Activated T-cell treated with anti-CD3 and anti-CD28 coated beads, Interleukin-2, amount 50 U/mL, for 72 hours (primary cell): ENCODE data around the gene STARD3. TPM values are rescaled to one million over a fixed set of nuclear protein-coding genes. Genes with fewer than 3 reads are reported as not detected.

Experiments used
- ATAC-seq, 2 donors: fragments of 150-1000 bp; cut with Tn5 transposase; replicated peaks in 1 of 2; 2 replicates each; pipeline ENCODE4 v1.10.0; 2021; ENCODE audit warnings: moderate library complexity in 2 of 2, mild to moderate bottlenecking in 1 of 2
- DNase-seq, 2 donors: peaks; one replicate each; pipeline ENCODE4 v3.0.0; 2021 to 2022; ENCODE audit warnings: mixed read lengths in 1 of 2
- H3K27ac Mint-ChIP-seq: one replicate; pipeline ENCODE4 v1.8.0; 2022; ENCODE audit warnings: mild to moderate bottlenecking, moderate library complexity, mixed read lengths
- H3K27me3 Mint-ChIP-seq: one replicate; pipeline ENCODE4 v1.8.0; 2022; ENCODE audit warnings: low read depth, mixed read lengths
- H3K36me3 Mint-ChIP-seq, 2 donors: one replicate each; pipeline ENCODE4 v1.8.0; 2022; ENCODE audit warnings: mixed read lengths in 2 of 2, mild to moderate bottlenecking in 1 of 2; ENCODE audit not compliant: insufficient read depth in 2 of 2
- H3K4me1 Mint-ChIP-seq: one replicate; pipeline ENCODE4 v1.8.0; 2022; ENCODE audit warnings: low read depth, mixed read lengths
- H3K4me3 Mint-ChIP-seq, 2 donors: one replicate each; pipeline ENCODE4 v1.8.0; 2022; ENCODE audit warnings: mild to moderate bottlenecking in 2 of 2, mixed read lengths in 2 of 2, moderate library complexity in 2 of 2
- H3K9me3 Mint-ChIP-seq, 2 donors: one replicate each; pipeline ENCODE4 v1.8.0; 2022; ENCODE audit warnings: mixed read lengths in 2 of 2
- total RNA-seq, 2 donors: library from RNA; stranded (reverse); gene quantifications; one replicate each; pipeline ENCODE4 v1.2.3, GENCODE V29; 2022

STARD3 gene
- total RNA-seq, 2 donors from 2014 or later = 63.5 to 65.1 TPM

GRCh38 chr17:39618956-39619785 is 17.8 kb upstream of the STARD3 start:
- no peak for DNase-seq
- Mint-ChIP-seq H3K4me3 (no peak overlapping the region), H3K4me1 (peaks cover 23% of the 10 kb centered on the region), H3K36me3 (no peaks in the 10 kb centered on the region), H3K9me3 (no peaks in the 10 kb centered on the region), H3K27ac (no peak overlapping the region), H3K27me3 (peaks cover 22% of the 10 kb centered on the region)
- ATAC-seq = no peak

- Mint-ChIP-seq H3K36me3 (no peaks in the 10 kb centered on the region), H3K27me3 (peaks cover 27% of the 10 kb centered on the region), H3K9me3 (no peaks in the 10 kb centered on the region), H3K4me1 (peaks cover 23% of the 10 kb centered on the region), H3K27ac (no peak overlapping the region), H3K4me3 (no peak overlapping the region)
- ATAC-seq (no peak), DNase-seq (no peak)
Measured at GRCh38 chr17:39619786-39620101, 17.2 kb upstream of the STARD3 start.

- DNase-seq = peak; percentile 81 to 92
- Mint-ChIP-seq H3K27me3 (peaks cover 29% of the 10 kb centered on the region), H3K36me3 (no peaks in the 10 kb centered on the region), H3K9me3 (no peaks in the 10 kb centered on the region), H3K27ac (peak overlapping the region; percentile 86), H3K4me3 (peak overlapping the region; percentile 87 to 93), H3K4me1 (peaks cover 33% of the 10 kb centered on the region)
- ATAC-seq = peak; percentile 50 to 61
Measured at GRCh38 chr17:39621523-39622379, 15.2 kb upstream of the STARD3 start.

DNA sequence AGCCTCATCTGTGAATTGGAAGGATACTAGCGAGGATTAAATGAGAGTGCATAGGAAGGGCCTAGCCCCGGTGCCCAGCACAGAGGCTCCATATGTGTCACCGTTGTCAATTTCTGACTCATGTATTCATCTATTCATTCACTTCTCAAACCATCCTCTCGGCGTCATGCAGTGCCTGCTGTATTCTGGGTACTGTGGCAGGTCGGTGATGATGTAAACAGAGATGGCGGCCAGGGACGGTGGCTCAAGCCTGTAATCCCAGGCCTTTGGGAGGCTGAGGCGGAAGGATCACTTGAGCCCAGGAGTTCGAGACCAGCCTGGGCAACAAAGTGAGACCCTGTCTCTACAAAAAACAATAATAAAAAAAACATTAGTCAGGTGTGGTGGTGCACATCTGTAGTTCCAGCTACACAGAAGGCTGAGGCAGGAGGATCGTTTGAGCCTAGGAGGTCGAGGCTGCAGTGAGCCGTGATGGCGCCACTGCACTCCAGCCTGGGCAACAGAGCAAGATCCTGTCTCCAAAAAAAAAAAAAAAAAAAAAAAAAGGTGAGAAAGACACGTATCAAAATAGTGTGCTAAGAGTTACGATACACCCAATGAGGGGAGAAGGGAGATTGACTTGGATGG is 14.5 kb upstream of the STARD3 start:
- Mint-ChIP-seq H3K9me3 (no peaks in the 10 kb centered on the region), H3K4me1 (peaks cover 35% of the 10 kb centered on the region), H3K27me3 (peaks cover 31% of the 10 kb centered on the region), H3K27ac (peak overlapping the region; percentile 86), H3K36me3 (no peaks in the 10 kb centered on the region), H3K4me3 (peak overlapping the region; percentile 87 to 93)
- ATAC-seq (peak; percentile 83 to 88), DNase-seq (peak; percentile 69 to 75)

- DNase-seq = peak; percentile 89 to 93
- Mint-ChIP-seq H3K27ac (no peak overlapping the region), H3K27me3 (peaks cover 40% of the 10 kb centered on the region), H3K4me3 (peak overlapping the region; percentile 70 to 93), H3K4me1 (peaks cover 35% of the 10 kb centered on the region), H3K9me3 (no peaks in the 10 kb centered on the region), H3K36me3 (no peaks in the 10 kb centered on the region)
- peak; percentile 47 to 50 for ATAC-seq
Measured at GRCh38 chr17:39623356-39623950, 13.5 kb upstream of the STARD3 start.

- no peak for ATAC-seq
- peaks cover 35% of the 10 kb centered on the region for H3K4me1 Mint-ChIP-seq
Measured at GRCh38 chr17:39624313-39624712, 12.6 kb upstream of the STARD3 start.

DNA sequence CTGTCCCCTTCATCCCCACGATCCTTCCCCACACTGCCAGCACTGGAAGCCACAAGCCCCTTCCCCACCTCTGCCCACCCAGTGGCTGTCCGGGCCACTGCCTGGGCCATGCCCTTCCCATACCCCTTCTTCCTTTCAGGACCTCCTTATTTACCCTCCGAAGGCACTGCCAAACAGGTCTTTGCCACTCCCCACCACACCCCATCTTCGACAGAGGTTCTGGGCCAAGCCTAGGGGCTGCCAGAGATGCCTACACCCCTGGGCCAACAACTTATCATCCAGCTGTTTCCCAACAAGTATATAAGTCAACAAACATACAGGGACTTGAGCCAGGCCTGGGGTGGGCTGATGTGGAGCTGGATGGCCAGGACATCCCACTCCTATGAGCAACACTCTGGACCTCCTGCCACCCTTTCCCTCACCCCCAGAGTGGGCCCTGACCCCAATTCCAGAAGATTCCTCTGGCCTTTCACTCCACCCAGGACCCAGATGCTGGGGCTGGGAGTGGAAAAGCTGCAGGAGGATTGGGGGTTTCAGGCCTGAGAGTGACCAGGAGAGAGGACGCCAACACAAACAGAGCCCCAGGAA is 11.7 kb upstream of the STARD3 start:
- no peak for ATAC-seq
- Mint-ChIP-seq H3K4me3 (no peak overlapping the region), H3K27me3 (peaks cover 38% of the 10 kb centered on the region)

More at GRCh38 chr17:39624313-39624712, 12.6 kb upstream of the STARD3 start:
- DNase-seq = no peak
- Mint-ChIP-seq H3K36me3 (no peaks in the 10 kb centered on the region), H3K27me3 (peaks cover 44% of the 10 kb centered on the region), H3K9me3 (no peaks in the 10 kb centered on the region), H3K27ac (no peak overlapping the region), H3K4me3 (no peak overlapping the region)

GRCh38 chr17:39626171-39627046 is 10.5 kb upstream of the STARD3 start, which contains the start of gene PPP1R1B:
PPP1R1B (plus strand) TSS chr17:39626952; CDS start chr17:39627393, 441 bp downstream.
- DNase-seq (peak; percentile 33 to 40), ATAC-seq (no peak)
- no peaks in the 10 kb centered on the region for H3K36me3 Mint-ChIP-seq
- peaks cover 41% of the 10 kb centered on the region for H3K4me1 Mint-ChIP-seq
- H3K4me3 Mint-ChIP-seq = peak within 1 kb of the TSS; percentile 73 to 77
- no peak within 1 kb of the TSS for H3K27ac Mint-ChIP-seq
- H3K27me3 Mint-ChIP-seq = peaks cover 45% of the 10 kb centered on the region
- no peaks in the 10 kb centered on the region for H3K9me3 Mint-ChIP-seq

More for the DNA sequence above, 11.7 kb upstream of the STARD3 start:
- H3K9me3 Mint-ChIP-seq = no peaks in the 10 kb centered on the region
- H3K4me1 Mint-ChIP-seq = peaks cover 35% of the 10 kb centered on the region
- H3K27ac Mint-ChIP-seq = no peak overlapping the region
- no peak for DNase-seq
- no peaks in the 10 kb centered on the region for H3K36me3 Mint-ChIP-seq

GRCh38 chr17:39627047-39627711 is 9.8 kb upstream of the STARD3 start:
- Mint-ChIP-seq H3K27me3 (peaks cover 52% of the 10 kb centered on the region), H3K4me3 (peak overlapping the region; percentile 73 to 77), H3K9me3 (no peaks in the 10 kb centered on the region), H3K27ac (no peak overlapping the region), H3K36me3 (no peaks in the 10 kb centered on the region), H3K4me1 (peaks cover 42% of the 10 kb centered on the region)
- no peak for DNase-seq
- ATAC-seq = no peak

GRCh38 chr17:39627712-39628516 is 9.0 kb upstream of the STARD3 start:
- Mint-ChIP-seq H3K9me3 (no peaks in the 10 kb centered on the region), H3K27ac (no peak overlapping the region), H3K4me1 (peaks cover 35% of the 10 kb centered on the region), H3K36me3 (no peaks in the 10 kb centered on the region), H3K27me3 (peaks cover 53% of the 10 kb centered on the region), H3K4me3 (peak overlapping the region in 1 of 2 donors; percentile 47)
- DNase-seq (no peak), ATAC-seq (no peak)
